Endothelial cell of umbilical vein (primary cell): ENCODE data around the gene GPR26.

Experiments used
- CTCF ChIP-seq, 2 donors: IDR thresholded peaks; 1 replicate in 1 of 2; 2 replicates in 1 of 2; pipeline ENCODE4 v1.5.1; 2011; ENCODE audit warnings: low read length in 2 of 2, mild to moderate bottlenecking in 2 of 2, moderate library complexity in 2 of 2, control low read depth in 1 of 2, inconsistent platforms in 1 of 2, low read depth in 1 of 2; ENCODE audit not compliant: insufficient read depth in 1 of 2; ENCODE audit errors: extremely low read depth in 1 of 2
- EZH2 ChIP-seq: IDR thresholded peaks from 2 replicates; pipeline ENCODE4 v1.6.1; 2012; ENCODE audit warnings: borderline replicate concordance, low read depth, mild to moderate bottlenecking, moderate library complexity, low read length, inconsistent platforms; ENCODE audit not compliant: severe bottlenecking
- FOS ChIP-seq: IDR thresholded peaks from 2 replicates; pipeline ENCODE4 v1.6.1; 2011; ENCODE audit warnings: mild to moderate bottlenecking, low read length, moderate library complexity, borderline replicate concordance; ENCODE audit not compliant: insufficient read depth
- MAX ChIP-seq: IDR thresholded peaks from 2 replicates; pipeline ENCODE4 v1.6.1; 2011; ENCODE audit not compliant: insufficient read depth, insufficient read length
- POLR2A ChIP-seq: IDR thresholded peaks from 2 replicates; pipeline ENCODE4 v1.6.1; 2012; ENCODE audit warnings: low read depth, mild to moderate bottlenecking, control low read depth, low read length
- POLR2AphosphoS5 ChIP-seq: IDR thresholded peaks from 2 replicates; pipeline ENCODE4 v1.6.1; 2012; ENCODE audit warnings: low read depth, mild to moderate bottlenecking, control low read depth, low read length, moderate library complexity; ENCODE audit not compliant: insufficient read depth

DNA sequence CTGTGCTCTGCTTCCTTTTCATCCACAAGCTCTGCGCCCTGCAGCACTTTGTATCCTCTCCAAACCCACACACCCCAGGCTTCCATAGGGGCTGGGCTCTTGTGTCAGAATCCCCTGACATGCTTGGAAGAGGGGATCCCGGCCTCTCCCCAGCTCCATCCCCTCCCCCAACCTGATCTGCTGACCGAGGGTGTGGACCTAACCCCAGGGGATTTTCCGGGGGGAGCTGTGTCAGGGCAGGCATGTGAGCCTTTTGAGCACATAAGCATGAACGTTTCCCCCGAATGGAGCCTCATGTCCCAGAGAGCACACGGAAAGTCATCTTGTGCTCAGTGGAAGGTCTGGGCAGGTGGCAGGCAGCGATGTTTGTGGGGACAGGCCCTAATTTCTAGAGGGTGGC is 17.7 kb downstream of the GPR26 start:
- no peak for TF ChIP-seq EZH2
- no peak for TF ChIP-seq POLR2AphosphoS5
- no peak for TF ChIP-seq POLR2A
- no peak for TF ChIP-seq CTCF (IDR thresholded peaks at IDR 0.05; ENCODE audit: extremely low read depth in 1 of 2, insufficient read depth in 1 of 2, low read depth in 1 of 2, low read length in 2 of 2)
- no peak for TF ChIP-seq FOS
- no peak for TF ChIP-seq MAX
